ENCODE results near the gene STIMATE.

STIMATE gene

GRCh38 chr3:52816199-52816598 is 81.1 kb downstream of the STIMATE start:
- no peaks in the 10 kb centered on the region for H3K4me1 ChIP-seq (ENCODE audit: control insufficient read depth, insufficient read depth, low read length)
- POLR2A ChIA-PET: no interaction called here
- H3K27ac ChIP-seq (ENCODE audit: extremely low read depth, low read depth, low read length): no peak overlapping the region
- TF ChIP-seq KLF16 (tag by site-specific recombination; IDR thresholded peaks at IDR 0.05): no peak
- TF ChIP-seq ZNF174 (tag by site-specific recombination; IDR thresholded peaks at IDR 0.05): no peak
- no peak for TF ChIP-seq ZNF561 (tag by site-specific recombination; IDR thresholded peaks at IDR 0.05; ENCODE audit: borderline replicate concordance)
- no peak for TF ChIP-seq ZNF148 (tag by site-specific recombination; IDR thresholded peaks at IDR 0.05; ENCODE audit: borderline replicate concordance)
- no peak for TF ChIP-seq ZNF112 (tag by site-specific recombination; IDR thresholded peaks at IDR 0.05)
- TF ChIP-seq ZSCAN16 (tag by site-specific recombination; IDR thresholded peaks at IDR 0.05): no peak
- TF ChIP-seq KLF17 (tag by site-specific recombination; IDR thresholded peaks at IDR 0.05): no peak
- no peak for TF ChIP-seq INSM2 (tag by site-specific recombination; IDR thresholded peaks at IDR 0.05)
- no peak for TF ChIP-seq ZNF449 (tag by site-specific recombination; IDR thresholded peaks at IDR 0.05)
- no peak for TF ChIP-seq ZNF560 (tag by site-specific recombination; IDR thresholded peaks at IDR 0.05; ENCODE audit: borderline replicate concordance)
- no peak for TF ChIP-seq ZFP41 (tag by site-specific recombination; IDR thresholded peaks at IDR 0.05; ENCODE audit: borderline replicate concordance)
- TF ChIP-seq ZNF549 (tag by site-specific recombination; IDR thresholded peaks at IDR 0.05): no peak
- H3K9me3 ChIP-seq (ENCODE audit: control insufficient read depth, insufficient read depth, low read depth, low read length): no peaks in the 10 kb centered on the region
- CTCF ChIA-PET: interaction anchor here (0.7 to 2.3 kb wide), 2 partner anchors 18 to 25 kb away, joined by 3 to 9 read pairs; no protein-coding TSS in a partner anchor
- no peaks in the 10 kb centered on the region for H3K36me3 ChIP-seq (ENCODE audit: control insufficient read depth in 2 of 2, insufficient read depth in 1 of 2, low read length in 2 of 2)
- H3K4me3 ChIP-seq (ENCODE audit: low read depth, low read length): no peak overlapping the region

GRCh38 chr3:52813810-52814209 is 83.5 kb downstream of the STIMATE start:
- no peaks in the 10 kb centered on the region for H3K36me3 ChIP-seq (ENCODE audit: control insufficient read depth in 2 of 2, insufficient read depth in 1 of 2, low read length in 2 of 2)
- no peak overlapping the region for H3K4me3 ChIP-seq (ENCODE audit: low read depth, low read length)
- no peak overlapping the region for H3K27ac ChIP-seq (ENCODE audit: extremely low read depth, low read depth, low read length)
- POLR2A ChIA-PET: no interaction called here
- no peaks in the 10 kb centered on the region for H3K4me1 ChIP-seq (ENCODE audit: control insufficient read depth, insufficient read depth, low read length)
- no peaks in the 10 kb centered on the region for H3K9me3 ChIP-seq (ENCODE audit: control insufficient read depth, insufficient read depth, low read depth, low read length)
- TF ChIP-seq SETDB1 (IDR thresholded peaks at IDR 0.05; ENCODE audit: insufficient read length, low read length): no peak
- CTCF ChIA-PET: no interaction called here

GRCh38 chr3:52811452-52812011 is 85.8 kb downstream of the STIMATE start:
- Histone ChIP-seq H3K9me3 (ENCODE audit: control insufficient read depth, insufficient read depth, low read depth, low read length) (no peaks in the 10 kb centered on the region), H3K36me3 (ENCODE audit: control insufficient read depth in 2 of 2, insufficient read depth in 1 of 2, low read length in 2 of 2) (no peaks in the 10 kb centered on the region), H3K4me1 (ENCODE audit: control insufficient read depth, insufficient read depth, low read length) (no peaks in the 10 kb centered on the region), H3K27ac (ENCODE audit: extremely low read depth, low read depth, low read length) (no peak overlapping the region), H3K4me3 (ENCODE audit: low read depth, low read length) (no peak overlapping the region)
- ChIA-PET POLR2A (no interaction called here), CTCF (interaction anchor here (1.4 to 1.7 kb wide), 2 partner anchors 9 to 12 kb away, joined by 7 to 9 read pairs; no protein-coding TSS in a partner anchor)
- no peak for TF ChIP-seq OSR2 (tag by site-specific recombination; IDR thresholded peaks at IDR 0.05)
- no peak for TF ChIP-seq ZEB2 (tag by site-specific recombination; IDR thresholded peaks at IDR 0.05)
- TF ChIP-seq ZNF837 (tag by site-specific recombination; IDR thresholded peaks at IDR 0.05): no peak
- TF ChIP-seq SP7 (tag by site-specific recombination; IDR thresholded peaks at IDR 0.05): no peak
- no peak for TF ChIP-seq ZNF707 (tag by site-specific recombination; IDR thresholded peaks at IDR 0.05)
- no peak for TF ChIP-seq ZNF391 (tag by site-specific recombination; IDR thresholded peaks at IDR 0.05; ENCODE audit: borderline replicate concordance, low read depth)
- TF ChIP-seq ZBTB6 (tag by site-specific recombination; IDR thresholded peaks at IDR 0.05): no peak
- no peak for TF ChIP-seq GLI4 (tag by site-specific recombination; IDR thresholded peaks at IDR 0.05)
- no peak for TF ChIP-seq PBX3 (CRISPR knock-in tag; IDR thresholded peaks at IDR 0.05)
- TF ChIP-seq ZNF404 (tag by site-specific recombination; IDR thresholded peaks at IDR 0.05): no peak
- TF ChIP-seq ZBTB8A (tag by site-specific recombination; IDR thresholded peaks at IDR 0.05): no peak

Data from HEK293 (cell line).